Activated T-cell treated with anti-CD3 and anti-CD28 coated beads for 24 hours (primary cell): ENCODE measurements around the gene DOLPP1.
A peak's percentile ranks its signal among the peaks of the same experiment; 100 is the strongest.

Experiments used
- DNase-seq: peaks from one replicate; pipeline ENCODE4 v3.0.0-alpha.2; 2020; ENCODE audit warnings: low read depth

DOLPP1 gene

GRCh38 chr9:129139233-129139992 is 58.5 kb downstream of the DOLPP1 start:
- peak; percentile 72 for DNase-seq

GRCh38 chr9:129139993-129140396 is 59.1 kb downstream of the DOLPP1 start:
- peak; percentile 76 for DNase-seq
